K562 (cell line): ENCODE results near the gene RFX6. TPM values are rescaled to one million over a fixed set of nuclear protein-coding genes. Genes with fewer than 3 reads are reported as not detected.
A peak's percentile ranks its signal among the peaks of the same experiment; 100 is the strongest.

Source experiments
- ATAC-seq: fragments of 200-7000 bp; cut with Tn5 transposase; 3 replicates; pipeline ENCODE4 v1.9.1; 2020; ENCODE audit warnings: moderate library complexity
- BruUV-seq: library from RNA; stranded (reverse); fragments of 400-500 nt; replicated peaks from 2 replicates; lab custom pipeline; 2021; lab: Mats Ljungman, UMichigan
- CTCF ChIA-PET: fragments of 300-600 bp; formaldehyde crosslinking; extraction: SDS; loops from one replicate; lab custom pipeline; 2021; ENCODE audit warnings: low intra/inter-chr PET ratio; lab: Yijun Ruan, JAX
- POLR2A ChIA-PET: fragments of 300-600, 350-650 bp; sonication (Branson Sonifier 250); formaldehyde crosslinking; extraction: SDS; loops from one replicate; lab custom pipeline; 2021; ENCODE audit warnings: antibody characterized with exemption, inconsistent platforms; lab: Yijun Ruan, JAX
- DNase-seq, 4 experiments: peaks; one replicate each; pipeline versions ENCODE4 v3.0.0 to v3.0.0-alpha.2; 2011 to 2018; ENCODE audit warnings: low spot score in 3 of 4, mixed read lengths in 3 of 4; ENCODE audit errors: extremely low read depth in 1 of 4
- FAIRE-seq: peaks from 2 replicates; lab custom pipeline; 2011; peaks lifted over from hg19 to GRCh38; lab: Jason Lieb, UNC
- H2AFZ ChIP-seq: 2 replicates; pipeline ENCODE4 v1.6.0; 2011; ENCODE audit warnings: low read depth, low read length, control low read depth, inconsistent platforms
- H3K27ac ChIP-seq: fragments of 200-600 bp; 3 replicates; pipeline ENCODE4 v1.8.0; 2011; ENCODE audit warnings: low read depth, mild to moderate bottlenecking, control low read depth, inconsistent platforms, low read length, moderate library complexity, mixed read lengths; ENCODE audit errors: extremely low read depth
- H3K27me3 ChIP-seq, 2 experiments: fragments of 300-600 bp in 1 of 2; 2 replicates in 1 of 2; 3 replicates in 1 of 2; pipeline versions ENCODE4 v1.6.0 to v1.8.0; 2011; ENCODE audit warnings: inconsistent platforms in 2 of 2, low read length in 2 of 2, mild to moderate bottlenecking in 1 of 2, mixed read lengths in 1 of 2, moderate library complexity in 1 of 2; ENCODE audit not compliant: control insufficient read depth in 2 of 2, insufficient read depth in 2 of 2
- H3K36me3 ChIP-seq: fragments of 300-600 bp; 3 replicates; pipeline ENCODE4 v1.8.0; 2011; ENCODE audit warnings: mild to moderate bottlenecking, low read length, inconsistent platforms; ENCODE audit not compliant: control insufficient read depth, insufficient read depth
- H3K4me1 ChIP-seq, 2 experiments: fragments of 200-600 bp in 1 of 2; replicated peaks in 1 of 2; 2 replicates in 1 of 2; 3 replicates in 1 of 2; pipeline versions ENCODE4 v1.5.1 to v1.8.0; 2011; ENCODE audit warnings: inconsistent platforms in 2 of 2, low read length in 2 of 2, mild to moderate bottlenecking in 1 of 2, mixed read lengths in 1 of 2, moderate library complexity in 1 of 2; ENCODE audit not compliant: control insufficient read depth in 2 of 2, insufficient read depth in 2 of 2
- H3K4me2 ChIP-seq: 2 replicates; pipeline ENCODE4 v1.6.1; 2011; ENCODE audit warnings: low read length, control low read depth, inconsistent platforms, mixed read lengths; ENCODE audit not compliant: insufficient read depth
- H3K4me3 ChIP-seq: fragments of 200-600 bp; sonication (generic), shearing (Covaris generic); 2 replicates; pipeline ENCODE4 v1.5.1; 2016; ENCODE audit warnings: control low read depth, inconsistent platforms
- H3K79me2 ChIP-seq: fragments of 200-600 bp; 3 replicates; pipeline ENCODE4 v1.8.0; 2011; ENCODE audit warnings: low read length, inconsistent platforms; ENCODE audit not compliant: control insufficient read depth, insufficient read depth
- H3K9ac ChIP-seq, 2 experiments: 2 replicates each; pipeline versions ENCODE4 v1.6.0 to v1.6.1; 2011; ENCODE audit warnings: low read depth in 2 of 2, low read length in 2 of 2, control low read depth in 1 of 2, inconsistent platforms in 1 of 2, mild to moderate bottlenecking in 1 of 2, mixed read lengths in 1 of 2; ENCODE audit not compliant: insufficient read depth in 1 of 2
- H3K9me1 ChIP-seq: one replicate; pipeline ENCODE4 v1.6.0; 2011; ENCODE audit warnings: inconsistent platforms, mild to moderate bottlenecking, low read length, moderate library complexity; ENCODE audit not compliant: control insufficient read depth, insufficient read depth
- H3K9me3 ChIP-seq: replicated peaks from 2 replicates; pipeline ENCODE4 v1.5.1; 2011; ENCODE audit warnings: low read depth, low read length, inconsistent platforms; ENCODE audit not compliant: control insufficient read depth, insufficient read depth
- H4K20me1 ChIP-seq: replicated peaks from 2 replicates; pipeline ENCODE4 v1.6.1; 2011; ENCODE audit warnings: low read length, inconsistent platforms, mixed read lengths; ENCODE audit not compliant: control insufficient read depth, insufficient read depth
- CREM ChIP-seq: IDR thresholded peaks from 2 replicates; pipeline ENCODE4 v1.6.1; 2014; ENCODE audit warnings: antibody characterized with exemption, low read depth
- CTCF ChIP-seq, 3 experiments: IDR thresholded peaks in 2 of 3; conservative IDR thresholded peaks in 1 of 3; 2 replicates each; pipeline ENCODE4 v1.5.1; 2011 to 2012; ENCODE audit warnings: low read length in 3 of 3, mild to moderate bottlenecking in 3 of 3, control low read depth in 2 of 3, improper control_type of control experiment in 1 of 3, inconsistent platforms in 1 of 3, low read depth in 1 of 3, mixed read lengths in 1 of 3, moderate library complexity in 1 of 3; ENCODE audit not compliant: insufficient read depth in 2 of 3
- MEIS2 ChIP-seq: fragments of 450-650 bp; IDR thresholded peaks from 2 replicates; pipeline ENCODE4 v1.6.1; 2014; ENCODE audit warnings: mild to moderate bottlenecking; ENCODE audit not compliant: partially characterized antibody
- NFATC3 ChIP-seq: fragments of 450-650 bp; IDR thresholded peaks from 2 replicates; pipeline ENCODE4 v1.6.1; 2017; ENCODE audit warnings: mild to moderate bottlenecking
- NFE2 ChIP-seq: IDR thresholded peaks from 2 replicates; pipeline ENCODE4 v1.6.1; 2014; ENCODE audit warnings: antibody characterized with exemption, low read depth
- RAD21 ChIP-seq, 2 experiments: fragments of 250-450 bp in 1 of 2; fragments of 450-650 bp in 1 of 2; sonication (Bioruptor Pico) in 1 of 2; formaldehyde crosslinking in 1 of 2; IDR thresholded peaks in 1 of 2; conservative IDR thresholded peaks in 1 of 2; 2 replicates each; pipeline versions ENCODE4 v1.4.0 to v1.8.0; 2020 to 2022; ENCODE audit warnings: mild to moderate bottlenecking in 2 of 2, moderate library complexity in 1 of 2
- SMARCA5 ChIP-seq: fragments of 450-650 bp; IDR thresholded peaks from 2 replicates; pipeline ENCODE4 v1.6.1; 2016
- SRSF3 ChIP-seq: fragments of 200-400 bp; formaldehyde crosslinking; IDR thresholded peaks from 2 replicates; pipeline ENCODE4 v1.6.1; 2016; ENCODE audit warnings: mild to moderate bottlenecking, low read length, moderate library complexity; ENCODE audit not compliant: insufficient read depth
- WGBS: fragments of 100-300 bp; shearing (Covaris generic); methylation state at CpG from one replicate; pipeline ENCODE4 v1.1.6; 2016; ENCODE audit warnings: low coverage, mixed read lengths; ENCODE audit not compliant: insufficient coverage; ENCODE audit errors: missing lambda C conversion rate; 5-methylcytosine and 5-hydroxymethylcytosine counted together
- in situ Hi-C: fragments of 300-500 bp; cut with MboI; formaldehyde crosslinking; loops from 4 replicates; pipeline ENCODE4 v1.15.0; 2018; ENCODE audit warnings: inconsistent platforms, mixed read lengths
- intact Hi-C: fragments of 100-400 bp; cut with micrococcal nuclease; formaldehyde crosslinking; loops from 2 replicates; pipeline ENCODE4 v1.14.2; 2022
- polyA plus RNA-seq, 8 experiments: library from polyadenylated mRNA; depleted of rRNA in 4 of 8; stranded (reverse) in 5 of 8; unstranded in 3 of 8; fragments of >200 nt; fragmentation: Nextera tagmentation in 2 of 8; fragmentation: Illumina TruSeq in 1 of 8; extraction: Ambion mirVana in 2 of 8; extraction: Trizol in 1 of 8; gene quantifications; 2 replicates each; pipeline versions ENCODE4 v1.2.1 to v1.2.3, GENCODE V29; 2011 to 2014; ENCODE audit warnings: inconsistent platforms in 1 of 8, missing spikeins in 1 of 8
- total RNA-seq, 7 experiments: library from RNA; depleted of rRNA in 6 of 7; stranded (reverse); fragments of >200 nt in 6 of 7; fragmentation: Illumina TruSeq in 2 of 7; extraction: Trizol in 2 of 7; gene quantifications; 2 replicates each; pipeline versions ENCODE4 v1.2.1 to v1.2.3, GENCODE V29; 2011 to 2021; ENCODE audit warnings: low replicate concordance in 1 of 7
- TF ChIP-seq, protein P1 (sequence below): fragments of 450-650 bp; IDR thresholded peaks from 2 replicates; pipeline ENCODE4 v1.6.1; 2016
- TF ChIP-seq, protein P2 (sequence below): fragments of 450-650 bp; formaldehyde crosslinking; IDR thresholded peaks from 2 replicates; pipeline ENCODE4 v1.4.0; 2020; ENCODE audit warnings: mild to moderate bottlenecking, moderate library complexity

Gene RFX6
- total and polyA plus RNA-seq, 9 of the 15 experiments (the other 6 are each of a cell fraction or from before 2014, with no cell fraction given), result not detected

DNA sequence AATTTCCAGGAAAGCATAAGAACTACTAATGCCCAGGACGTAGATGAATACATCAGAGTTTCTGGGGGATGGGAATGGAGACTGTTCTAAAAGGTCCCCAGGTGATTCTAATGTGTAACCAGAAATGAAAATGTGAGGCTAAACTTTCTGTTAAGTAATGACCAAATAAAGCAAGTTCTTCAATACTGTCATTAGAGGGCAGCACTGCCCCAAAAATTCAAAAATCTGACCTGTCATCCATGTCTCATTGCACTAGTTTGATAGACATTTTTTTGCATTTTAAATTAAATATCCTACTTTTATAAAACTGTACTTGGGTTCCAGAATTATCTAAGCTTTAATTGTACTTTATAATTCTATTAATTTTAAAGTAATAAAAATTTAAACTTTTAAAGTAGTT, 94.9 kb downstream of the RFX6 start:
- FAIRE-seq, result peak; percentile 65
- ChIA-PET CTCF (no interaction called here), POLR2A (no interaction called here)
- Histone ChIP-seq H3K9me3 (no peaks in the 10 kb centered on the region), H2AFZ (no peak overlapping the region), H3K79me2 (no peaks in the 10 kb centered on the region), H3K27ac (no peak overlapping the region), H3K36me3 (no peaks in the 10 kb centered on the region), H3K4me2 (no peak overlapping the region), H3K9ac (no peak overlapping the region), H3K4me3 (no peak overlapping the region), H3K9me1 (no peaks in the 10 kb centered on the region), H3K27me3 (no peaks in the 10 kb centered on the region), H4K20me1 (no peaks in the 10 kb centered on the region), H3K4me1 (no peaks in the 10 kb centered on the region)
- ATAC-seq, result peak; percentile 84
- DNase-seq, result peak; percentile 12 to 59 (median 26)
- 0% methylated on average over 1 of the region's 1 CpG for WGBS
- BruUV-seq, result no TSS peak
- intact Hi-C loops (loop anchor here (2.0 to 10.0 kb wide), 6 partner anchors 313 to 1290 kb away; partner anchors contain the start of gene GOPC), in situ Hi-C loops (no loop called here)
- TF ChIP-seq SRSF3, result no peak
- no peak for TF ChIP-seq NFATC3
- TF ChIP-seq MEIS2, result peak; percentile 8
- no peak for TF ChIP-seq SMARCA5
- no peak for TF ChIP-seq CREM
- TF ChIP-seq, protein P1, sequence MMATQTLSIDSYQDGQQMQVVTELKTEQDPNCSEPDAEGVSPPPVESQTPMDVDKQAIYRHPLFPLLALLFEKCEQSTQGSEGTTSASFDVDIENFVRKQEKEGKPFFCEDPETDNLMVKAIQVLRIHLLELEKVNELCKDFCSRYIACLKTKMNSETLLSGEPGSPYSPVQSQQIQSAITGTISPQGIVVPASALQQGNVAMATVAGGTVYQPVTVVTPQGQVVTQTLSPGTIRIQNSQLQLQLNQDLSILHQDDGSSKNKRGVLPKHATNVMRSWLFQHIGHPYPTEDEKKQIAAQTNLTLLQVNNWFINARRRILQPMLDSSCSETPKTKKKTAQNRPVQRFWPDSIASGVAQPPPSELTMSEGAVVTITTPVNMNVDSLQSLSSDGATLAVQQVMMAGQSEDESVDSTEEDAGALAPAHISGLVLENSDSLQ, result peak; percentile 24; the same call in 1 of the 2 replicates
- TF ChIP-seq CTCF (IDR thresholded peaks at IDR 0.05 in 2 of 3, conservative IDR thresholded peaks at IDR 0.05 in 1 of 3; ENCODE audit: insufficient read depth in 2 of 3, low read depth in 1 of 3, low read length in 3 of 3), result peak in 2 of 3 experiments; percentile 51 to 72; a peak in 4 of 6 replicates
- TF ChIP-seq, protein P2, sequence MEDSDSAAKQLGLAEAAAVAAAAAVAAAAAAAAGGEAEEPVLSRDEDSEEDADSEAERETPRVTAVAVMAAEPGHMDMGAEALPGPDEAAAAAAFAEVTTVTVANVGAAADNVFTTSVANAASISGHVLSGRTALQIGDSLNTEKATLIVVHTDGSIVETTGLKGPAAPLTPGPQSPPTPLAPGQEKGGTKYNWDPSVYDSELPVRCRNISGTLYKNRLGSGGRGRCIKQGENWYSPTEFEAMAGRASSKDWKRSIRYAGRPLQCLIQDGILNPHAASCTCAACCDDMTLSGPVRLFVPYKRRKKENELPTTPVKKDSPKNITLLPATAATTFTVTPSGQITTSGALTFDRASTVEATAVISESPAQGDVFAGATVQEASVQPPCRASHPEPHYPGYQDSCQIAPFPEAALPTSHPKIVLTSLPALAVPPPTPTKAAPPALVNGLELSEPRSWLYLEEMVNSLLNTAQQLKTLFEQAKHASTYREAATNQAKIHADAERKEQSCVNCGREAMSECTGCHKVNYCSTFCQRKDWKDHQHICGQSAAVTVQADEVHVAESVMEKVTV (CRISPR knock-in tag), result peak; percentile 30; the same call in 1 of the 2 replicates
- peak; percentile 39; the same call in 1 of the 2 replicates for TF ChIP-seq NFE2
- TF ChIP-seq RAD21 (CRISPR knock-in tag; conservative IDR thresholded peaks at IDR 0.05 in 1 of 2, IDR thresholded peaks at IDR 0.05 in 1 of 2), result peak; percentile 70 to 74
